ENCODE measurements around the gene DOK6. TPM values are rescaled to one million over a fixed set of nuclear protein-coding genes. Genes with fewer than 3 reads are reported as not detected.
A peak's percentile ranks its signal among the peaks of the same experiment; 100 is the strongest.

Gene DOK6
- total and polyA plus RNA-seq, 8 donors: 2.9 to 19.1 (median 14.9) TPM

DNA sequence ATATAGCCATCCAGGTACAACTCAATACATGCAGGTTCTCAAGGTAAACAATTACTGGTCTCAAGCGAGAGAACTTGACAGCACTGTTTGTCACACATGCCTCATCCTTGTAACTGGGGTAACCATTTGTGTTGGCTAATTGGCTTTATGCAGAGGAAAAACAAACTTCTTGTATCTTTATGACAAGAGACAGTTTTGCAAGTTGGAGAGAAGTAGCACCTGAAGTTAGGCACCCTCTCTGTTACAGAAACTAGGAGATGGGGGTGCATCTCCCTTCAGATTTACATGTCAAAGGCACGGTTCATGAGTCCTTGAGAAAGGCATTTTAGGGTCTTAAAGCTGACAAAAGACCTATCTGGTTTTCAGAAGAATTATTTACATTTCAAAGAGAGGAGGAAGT lies 305.3 kb downstream of the DOK6 start:
- Histone ChIP-seq H3K27me3 (no peaks in the 10 kb centered on the region), H3K27ac (no peak overlapping the region), H3K4me3 (no peak overlapping the region), H3K36me3 (no peaks in the 10 kb centered on the region), H3K9me3 (peaks cover 0 to 2% of the 10 kb centered on the region in 2 donors), H3K4me1 (no peaks in the 10 kb centered on the region)
- TF ChIP-seq, protein P1, sequence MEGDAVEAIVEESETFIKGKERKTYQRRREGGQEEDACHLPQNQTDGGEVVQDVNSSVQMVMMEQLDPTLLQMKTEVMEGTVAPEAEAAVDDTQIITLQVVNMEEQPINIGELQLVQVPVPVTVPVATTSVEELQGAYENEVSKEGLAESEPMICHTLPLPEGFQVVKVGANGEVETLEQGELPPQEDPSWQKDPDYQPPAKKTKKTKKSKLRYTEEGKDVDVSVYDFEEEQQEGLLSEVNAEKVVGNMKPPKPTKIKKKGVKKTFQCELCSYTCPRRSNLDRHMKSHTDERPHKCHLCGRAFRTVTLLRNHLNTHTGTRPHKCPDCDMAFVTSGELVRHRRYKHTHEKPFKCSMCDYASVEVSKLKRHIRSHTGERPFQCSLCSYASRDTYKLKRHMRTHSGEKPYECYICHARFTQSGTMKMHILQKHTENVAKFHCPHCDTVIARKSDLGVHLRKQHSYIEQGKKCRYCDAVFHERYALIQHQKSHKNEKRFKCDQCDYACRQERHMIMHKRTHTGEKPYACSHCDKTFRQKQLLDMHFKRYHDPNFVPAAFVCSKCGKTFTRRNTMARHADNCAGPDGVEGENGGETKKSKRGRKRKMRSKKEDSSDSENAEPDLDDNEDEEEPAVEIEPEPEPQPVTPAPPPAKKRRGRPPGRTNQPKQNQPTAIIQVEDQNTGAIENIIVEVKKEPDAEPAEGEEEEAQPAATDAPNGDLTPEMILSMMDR (IDR thresholded peaks at IDR 0.05): no peak
- no peak for ATAC-seq
- intact Hi-C loops (cut with DNase I): no loop called here
- no peak for DNase-seq

DNA sequence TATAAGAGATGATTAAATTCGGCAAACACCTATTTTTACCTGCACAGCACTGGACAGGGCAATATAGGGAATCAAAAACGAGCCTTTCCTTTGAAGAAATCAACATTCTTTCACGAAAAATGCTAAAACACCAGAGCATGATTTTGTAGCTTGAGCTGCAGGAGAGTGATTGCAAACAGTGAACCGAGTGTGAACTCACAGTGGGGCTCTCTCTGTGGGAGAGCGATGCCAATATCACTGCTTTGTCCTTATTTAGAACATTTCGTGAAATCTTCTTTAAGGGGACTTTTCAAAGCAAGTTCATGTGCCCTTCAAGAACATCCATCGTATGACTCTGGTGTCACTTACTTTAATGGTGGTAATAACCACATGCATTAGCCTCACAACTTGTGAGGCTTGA lies 308.2 kb downstream of the DOK6 start:
- Histone ChIP-seq H3K4me3 (no peak overlapping the region), H3K27ac (no peak overlapping the region), H3K9me3 (peaks cover 0 to 2% of the 10 kb centered on the region in 2 donors), H3K4me1 (no peaks in the 10 kb centered on the region), H3K36me3 (no peaks in the 10 kb centered on the region), H3K27me3 (no peaks in the 10 kb centered on the region)
- TF ChIP-seq, protein P1 (IDR thresholded peaks at IDR 0.05): no peak
- ATAC-seq: no peak
- intact Hi-C loops (cut with DNase I): no loop called here
- no peak for DNase-seq

DNA sequence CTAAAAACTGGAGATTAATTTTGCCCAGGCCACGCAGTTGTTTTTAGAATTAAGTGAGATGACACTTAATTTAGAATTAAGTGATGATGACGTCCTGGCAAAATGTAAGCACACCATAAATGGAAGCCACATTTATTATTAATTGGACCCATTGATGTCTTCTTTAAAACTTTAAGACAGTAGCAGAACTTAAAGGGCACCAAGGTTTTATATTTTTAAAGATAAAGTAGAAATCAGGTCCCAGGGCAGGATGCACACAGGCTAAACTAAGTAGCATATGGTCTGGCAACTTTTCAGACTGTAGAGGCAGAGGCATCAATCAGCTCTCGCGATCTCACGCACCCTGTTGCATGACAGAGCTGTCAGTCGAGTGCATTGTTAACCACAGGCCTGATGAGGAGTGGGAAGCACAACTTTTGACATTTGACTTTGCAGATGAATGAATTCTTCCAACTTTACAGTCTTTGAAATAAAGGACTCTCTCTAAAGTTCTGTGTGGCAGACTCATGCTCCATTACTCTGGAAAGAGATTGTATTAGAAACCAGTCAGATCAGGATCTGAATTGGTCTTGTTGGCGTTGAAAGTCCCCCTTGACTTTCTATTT lies 314.6 kb downstream of the DOK6 start:
- TF ChIP-seq, protein P1 (IDR thresholded peaks at IDR 0.05): no peak
- H3K9me3 ChIP-seq: peaks cover 0 to 34% of the 10 kb centered on the region in 2 donors
- H3K27me3 ChIP-seq: no peaks in the 10 kb centered on the region
- no peaks in the 10 kb centered on the region for H3K4me1 ChIP-seq
- ATAC-seq (no peak), DNase-seq (peak in 1 of 4 donors; percentile 10)
- no peak overlapping the region for H3K27ac ChIP-seq
- H3K4me3 ChIP-seq: no peak overlapping the region
- no peaks in the 10 kb centered on the region for H3K36me3 ChIP-seq
- intact Hi-C loops (cut with DNase I): no loop called here

DNA sequence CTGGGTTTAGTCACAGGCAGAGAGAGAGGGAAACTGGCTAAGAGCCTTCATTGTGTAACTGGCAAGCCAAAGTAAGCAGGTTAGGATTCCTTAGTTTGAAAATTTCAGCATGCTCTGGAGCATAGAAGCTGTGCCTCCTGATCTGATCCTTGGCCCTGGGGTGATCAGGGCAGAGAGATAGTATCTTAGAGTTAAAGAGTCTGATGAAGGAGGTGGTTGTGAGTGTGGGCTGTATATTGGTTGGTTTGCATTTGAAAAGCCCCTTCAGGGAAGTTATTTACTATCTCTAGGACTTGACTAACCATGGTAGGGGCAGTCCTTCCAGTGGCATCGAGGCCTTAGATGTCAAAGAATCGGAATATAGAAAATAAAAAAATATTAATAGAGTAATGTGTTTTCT lies 316.9 kb downstream of the DOK6 start:
- intact Hi-C loops (cut with DNase I): no loop called here
- TF ChIP-seq, protein P1 (IDR thresholded peaks at IDR 0.05): no peak
- H3K4me1 ChIP-seq: no peaks in the 10 kb centered on the region
- H3K36me3 ChIP-seq: no peaks in the 10 kb centered on the region
- H3K27me3 ChIP-seq: no peaks in the 10 kb centered on the region
- no peak overlapping the region for H3K27ac ChIP-seq
- no peak for DNase-seq
- no peak overlapping the region for H3K4me3 ChIP-seq
- ATAC-seq: no peak
- H3K9me3 ChIP-seq: peaks cover 0 to 36% of the 10 kb centered on the region in 2 donors

DNA sequence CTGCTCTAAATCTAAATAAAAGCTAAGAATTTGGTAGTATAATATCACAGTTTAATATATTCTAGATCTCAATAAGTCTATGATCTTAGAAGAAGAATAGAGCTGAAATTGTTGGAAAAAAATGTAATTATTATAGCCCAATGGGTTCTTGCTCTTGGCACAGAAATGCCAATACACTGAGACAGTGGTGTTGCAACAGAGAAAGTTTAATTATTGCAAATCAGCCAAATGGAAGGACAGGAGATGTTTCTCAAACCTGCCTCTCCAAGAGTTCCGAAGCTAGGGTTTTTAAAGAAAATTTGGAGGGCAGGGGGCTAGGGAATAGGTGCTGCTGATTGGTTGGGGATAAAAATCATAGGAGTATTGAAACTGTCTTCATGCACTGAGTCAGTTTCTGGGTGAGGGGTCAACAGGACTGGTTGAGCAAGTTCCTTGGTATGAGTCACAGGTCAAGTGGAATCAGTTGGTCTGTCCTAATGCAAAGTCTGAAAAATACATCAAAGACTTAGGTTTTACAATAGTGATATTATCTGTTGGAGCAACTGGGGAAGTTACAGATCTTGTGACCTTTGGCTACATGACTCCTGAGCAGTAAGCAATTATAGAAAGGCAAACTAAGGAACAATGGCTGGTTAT lies 318.3 kb downstream of the DOK6 start:
- DNase-seq: no peak
- intact Hi-C loops (cut with DNase I): no loop called here
- H3K36me3 ChIP-seq: no peaks in the 10 kb centered on the region
- H3K27me3 ChIP-seq: no peaks in the 10 kb centered on the region
- no peak for ATAC-seq
- no peak overlapping the region for H3K27ac ChIP-seq
- peaks cover 0 to 36% of the 10 kb centered on the region in 2 donors for H3K9me3 ChIP-seq
- TF ChIP-seq, protein P1 (IDR thresholded peaks at IDR 0.05): no peak
- H3K4me3 ChIP-seq: no peak overlapping the region
- H3K4me1 ChIP-seq: no peaks in the 10 kb centered on the region

Measured in left lung (tissue), 10 donors.